DOHH2 (cell line): Measurements from ENCODE around the gene IL1RN.

Experiments used
- H3F3A ChIP-seq: fragments of 200-600 bp; sonication (generic), shearing (Covaris generic); 2 replicates; pipeline ENCODE4 v1.6.0; 2016; ENCODE audit warnings: antibody characterized with exemption, mild to moderate bottlenecking; ENCODE audit not compliant: control insufficient read depth, insufficient read depth
- H3K27ac ChIP-seq: fragments of 200-600 bp; sonication (generic); 2 replicates; pipeline ENCODE4 v1.5.1; 2014; ENCODE audit warnings: low read depth, mild to moderate bottlenecking, low read length, moderate library complexity
- H3K27me3 ChIP-seq: fragments of 200-600 bp; sonication (generic); 2 replicates; pipeline ENCODE4 v1.6.1; 2014; ENCODE audit warnings: mild to moderate bottlenecking, low read length, mixed read lengths; ENCODE audit not compliant: control insufficient read depth
- H3K36me3 ChIP-seq: fragments of 200-600 bp; sonication (generic); 2 replicates; pipeline ENCODE4 v1.6.1; 2014; ENCODE audit warnings: mild to moderate bottlenecking, low read length, moderate library complexity, mixed read lengths; ENCODE audit not compliant: control insufficient read depth
- H3K4me1 ChIP-seq: fragments of 200-600 bp; sonication (generic); 2 replicates; pipeline ENCODE4 v1.6.1; 2014; ENCODE audit warnings: mild to moderate bottlenecking, low read length, mixed read lengths; ENCODE audit not compliant: control insufficient read depth
- H3K4me2 ChIP-seq: fragments of 200-600 bp; sonication (generic); 2 replicates; pipeline ENCODE4 v1.6.0; 2014; ENCODE audit warnings: mild to moderate bottlenecking, low read length, moderate library complexity
- H3K4me3 ChIP-seq: fragments of 200-600 bp; sonication (generic); 2 replicates; pipeline ENCODE4 v1.5.1; 2014; ENCODE audit warnings: mild to moderate bottlenecking, low read length, mixed read lengths
- H3K79me2 ChIP-seq: fragments of 200-600 bp; sonication (generic); 2 replicates; pipeline ENCODE4 v1.6.1; 2014; ENCODE audit warnings: mild to moderate bottlenecking, low read length, mixed read lengths; ENCODE audit not compliant: control insufficient read depth
- H3K9me2 ChIP-seq: fragments of 200-600 bp; sonication (generic); replicated peaks from 2 replicates; pipeline ENCODE4 v1.6.1; 2014; ENCODE audit warnings: mild to moderate bottlenecking, low read length, mixed read lengths; ENCODE audit not compliant: control insufficient read depth
- H3K9me3 ChIP-seq: fragments of 200-600 bp; sonication (generic); 2 replicates; pipeline ENCODE4 v1.6.1; 2014; ENCODE audit warnings: antibody characterized with exemption, low read length, mixed read lengths; ENCODE audit not compliant: control insufficient read depth, insufficient read depth
- H4K20me1 ChIP-seq: fragments of 200-600 bp; sonication (generic); 2 replicates; pipeline ENCODE4 v1.6.0; 2014; ENCODE audit warnings: low read depth, mild to moderate bottlenecking, antibody characterized with exemption, low read length, moderate library complexity; ENCODE audit not compliant: control insufficient read depth, insufficient read depth
- EZH2phosphoT487 ChIP-seq: fragments of 200-600 bp; sonication (generic); IDR thresholded peaks from 2 replicates; pipeline ENCODE4 v1.6.1; 2017; ENCODE audit warnings: borderline replicate concordance, mild to moderate bottlenecking, antibody characterized with exemption, low read length, moderate library complexity, mixed read lengths
- TF ChIP-seq, protein P1 (sequence below): fragments of 200-600 bp; sonication (generic); IDR thresholded peaks from one replicate; pipeline ENCODE4 v1.5.1; 2014; ENCODE audit warnings: antibody characterized with exemption, mild to moderate bottlenecking, low read depth, low read length; ENCODE audit not compliant: poor library complexity, severe bottlenecking

IL1RN gene

DNA sequence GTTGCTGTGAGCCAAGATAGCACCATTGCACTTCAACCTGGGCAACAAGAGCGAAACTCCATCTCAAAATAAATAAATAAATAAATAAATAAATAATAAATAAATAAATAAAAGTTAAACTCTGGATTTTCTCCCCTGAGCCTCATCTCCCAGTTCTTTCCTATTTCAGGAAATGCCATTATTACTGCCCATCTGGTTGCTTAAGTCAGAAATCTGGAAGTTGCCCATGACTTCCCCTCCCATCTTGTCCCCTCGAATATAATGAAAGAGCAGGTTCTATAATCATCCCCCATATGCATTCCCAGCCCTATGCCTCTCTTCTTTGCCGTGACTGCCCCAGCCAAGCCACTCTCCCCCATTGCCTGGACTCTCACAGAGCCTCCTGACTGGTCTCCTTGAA is 42.2 kb downstream of the IL1RN start:
- no peaks in the 10 kb centered on the region for H3K9me3 ChIP-seq
- no peaks in the 10 kb centered on the region for H3K9me2 ChIP-seq
- H3K79me2 ChIP-seq = peaks cover 14% of the 10 kb centered on the region
- no peak overlapping the region for H3K27ac ChIP-seq
- no peaks in the 10 kb centered on the region for H3K27me3 ChIP-seq
- no peak overlapping the region for H3K4me3 ChIP-seq
- TF ChIP-seq, protein P1, sequence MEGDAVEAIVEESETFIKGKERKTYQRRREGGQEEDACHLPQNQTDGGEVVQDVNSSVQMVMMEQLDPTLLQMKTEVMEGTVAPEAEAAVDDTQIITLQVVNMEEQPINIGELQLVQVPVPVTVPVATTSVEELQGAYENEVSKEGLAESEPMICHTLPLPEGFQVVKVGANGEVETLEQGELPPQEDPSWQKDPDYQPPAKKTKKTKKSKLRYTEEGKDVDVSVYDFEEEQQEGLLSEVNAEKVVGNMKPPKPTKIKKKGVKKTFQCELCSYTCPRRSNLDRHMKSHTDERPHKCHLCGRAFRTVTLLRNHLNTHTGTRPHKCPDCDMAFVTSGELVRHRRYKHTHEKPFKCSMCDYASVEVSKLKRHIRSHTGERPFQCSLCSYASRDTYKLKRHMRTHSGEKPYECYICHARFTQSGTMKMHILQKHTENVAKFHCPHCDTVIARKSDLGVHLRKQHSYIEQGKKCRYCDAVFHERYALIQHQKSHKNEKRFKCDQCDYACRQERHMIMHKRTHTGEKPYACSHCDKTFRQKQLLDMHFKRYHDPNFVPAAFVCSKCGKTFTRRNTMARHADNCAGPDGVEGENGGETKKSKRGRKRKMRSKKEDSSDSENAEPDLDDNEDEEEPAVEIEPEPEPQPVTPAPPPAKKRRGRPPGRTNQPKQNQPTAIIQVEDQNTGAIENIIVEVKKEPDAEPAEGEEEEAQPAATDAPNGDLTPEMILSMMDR = no peak
- TF ChIP-seq EZH2phosphoT487 = no peak
- H3K4me1 ChIP-seq = peaks cover 21% of the 10 kb centered on the region
- H4K20me1 ChIP-seq = no peaks in the 10 kb centered on the region
- peaks cover 7% of the 10 kb centered on the region for H3K36me3 ChIP-seq
- H3F3A ChIP-seq = peaks cover 1% of the 10 kb centered on the region; the same call in 1 of the 2 replicates
- no peak overlapping the region for H3K4me2 ChIP-seq

DNA sequence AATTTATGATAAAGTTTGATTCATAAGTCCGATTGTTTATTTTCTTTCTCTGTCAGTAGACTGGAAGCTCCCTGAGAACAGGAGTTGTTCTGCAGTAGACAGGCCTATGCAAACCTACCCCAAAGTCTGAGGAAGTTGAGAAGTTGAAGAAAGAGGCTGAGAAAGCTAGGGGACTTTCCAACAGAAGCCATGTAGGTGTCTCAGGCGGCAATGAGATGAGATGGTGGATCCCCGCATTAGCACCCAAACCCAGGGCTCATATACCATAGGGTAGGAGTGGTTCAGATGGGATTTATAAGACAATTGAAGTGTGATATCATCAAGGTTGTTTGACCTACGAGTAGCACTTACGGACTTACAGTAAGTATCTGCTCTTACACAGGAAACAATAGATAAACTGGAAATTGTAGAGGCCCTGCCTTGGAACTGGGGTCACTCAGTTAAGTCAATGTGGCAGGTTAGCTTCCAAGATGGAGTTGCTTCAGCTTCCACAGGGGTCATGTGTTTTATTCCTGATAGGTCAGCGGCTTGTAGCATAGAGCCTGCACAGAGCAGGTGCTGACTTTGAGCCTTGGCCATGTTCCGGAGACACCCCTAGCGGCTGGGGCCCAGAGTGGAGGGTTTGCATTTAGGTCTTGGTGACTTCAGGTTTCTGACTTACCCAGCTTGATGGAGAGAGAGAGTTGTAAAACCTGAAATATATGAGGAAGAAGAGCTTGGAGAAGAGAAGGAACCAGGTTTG is 44.1 kb downstream of the IL1RN start:
- Histone ChIP-seq H3K79me2 (peaks cover 33% of the 10 kb centered on the region), H3F3A (peaks cover 11% of the 10 kb centered on the region), H3K4me2 (no peak overlapping the region), H3K4me3 (no peak overlapping the region), H3K27ac (no peak overlapping the region), H4K20me1 (peaks cover 11% of the 10 kb centered on the region), H3K4me1 (peaks cover 34% of the 10 kb centered on the region), H3K27me3 (no peaks in the 10 kb centered on the region), H3K36me3 (peaks cover 24% of the 10 kb centered on the region), H3K9me3 (no peaks in the 10 kb centered on the region), H3K9me2 (no peaks in the 10 kb centered on the region)
- no peak for TF ChIP-seq EZH2phosphoT487
- TF ChIP-seq, protein P1 = no peak

DNA sequence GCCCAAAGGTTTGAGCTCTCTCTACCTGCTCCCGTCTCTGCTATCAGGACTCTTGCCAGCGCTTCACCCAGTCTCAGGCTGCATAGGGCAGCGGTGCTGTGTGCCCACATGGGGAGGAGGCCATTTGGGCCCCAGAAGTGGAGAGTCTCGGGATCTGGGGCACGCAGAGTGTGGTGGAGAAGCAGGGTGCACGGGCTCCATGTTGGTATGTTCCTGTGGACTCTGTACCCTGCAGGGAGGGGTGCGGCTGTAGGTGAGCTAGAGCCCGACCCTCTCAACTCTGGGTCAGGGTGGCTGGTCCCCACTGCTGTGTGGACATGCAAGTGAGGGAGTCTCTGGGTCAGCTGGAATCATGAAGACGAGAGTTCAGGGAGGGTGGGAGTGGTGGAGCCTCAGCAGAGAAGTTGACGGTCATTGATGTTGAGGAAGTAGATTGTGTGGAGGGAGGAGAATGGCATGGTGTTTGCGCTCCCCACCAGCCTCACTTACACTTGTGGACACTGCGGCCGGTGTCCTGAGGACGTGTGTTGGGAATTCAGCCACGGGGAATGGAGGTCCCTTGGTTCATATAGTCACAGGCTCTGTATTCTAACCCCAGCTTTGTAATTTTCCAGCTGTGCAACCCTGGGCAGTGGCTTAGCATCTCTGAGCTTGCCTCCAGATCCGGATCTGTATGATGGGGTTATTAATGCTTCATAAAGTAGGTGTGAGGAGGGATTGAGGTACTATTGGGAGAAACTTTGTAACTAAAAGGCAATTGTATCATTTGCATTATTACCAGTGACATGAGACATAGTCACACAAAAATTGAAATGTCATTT is 45.5 kb downstream of the IL1RN start:
- H3K79me2 ChIP-seq = peaks cover 48% of the 10 kb centered on the region
- H4K20me1 ChIP-seq = peaks cover 23% of the 10 kb centered on the region
- no peaks in the 10 kb centered on the region for H3K27me3 ChIP-seq
- H3K4me1 ChIP-seq = peaks cover 39% of the 10 kb centered on the region
- H3K4me2 ChIP-seq = peak overlapping the region; percentile 100
- no peaks in the 10 kb centered on the region for H3K9me3 ChIP-seq
- H3K36me3 ChIP-seq = peaks cover 37% of the 10 kb centered on the region
- peak overlapping the region; percentile 93 for H3K27ac ChIP-seq
- TF ChIP-seq, protein P1 = no peak
- peaks cover 11% of the 10 kb centered on the region for H3F3A ChIP-seq
- H3K9me2 ChIP-seq = no peaks in the 10 kb centered on the region
- H3K4me3 ChIP-seq = peak overlapping the region; percentile 97
